ENCODE data around the gene USP54.

DNA sequence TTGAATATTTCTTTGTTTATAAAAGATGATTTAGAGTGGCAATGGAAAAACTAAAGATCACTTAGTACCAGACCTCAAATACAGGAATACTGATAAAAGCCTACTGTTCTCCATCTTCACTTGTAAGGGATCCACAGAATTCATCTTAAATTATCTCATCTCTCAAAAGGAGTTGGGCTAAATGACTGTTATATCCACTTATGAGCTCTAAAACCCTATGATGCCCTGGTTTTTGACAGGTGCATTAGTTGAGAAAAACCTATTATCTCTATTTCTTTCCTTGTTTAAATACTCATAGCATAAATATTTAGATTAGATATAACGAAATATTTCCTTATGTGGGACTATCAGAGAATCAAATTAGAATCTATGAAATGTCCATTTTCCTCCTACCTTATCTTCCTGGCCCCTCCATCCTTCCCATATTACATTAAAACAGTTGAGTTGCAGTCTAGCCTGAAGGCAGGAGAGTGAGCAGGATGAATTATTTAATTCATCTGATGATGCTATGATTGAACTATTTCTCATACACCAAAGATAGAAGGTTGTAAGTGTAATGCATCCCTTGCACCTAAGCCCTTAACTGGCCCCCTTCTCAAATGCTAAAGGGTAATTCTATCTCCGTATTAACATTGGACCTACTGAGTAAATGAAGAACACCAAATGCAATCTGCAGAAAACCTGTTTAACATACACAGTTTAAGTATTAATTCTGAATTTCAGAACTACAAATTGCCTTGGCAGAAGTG is 125.0 kb downstream of the USP54 start:
- TF ChIP-seq TAF1 (IDR thresholded peaks at IDR 0.05; ENCODE audit: low read depth, low read length) (no peak), POLR2A (IDR thresholded peaks at IDR 0.05; ENCODE audit: low read depth, low read length) (no peak), POLR2AphosphoS5 (IDR thresholded peaks at IDR 0.05; ENCODE audit: low read depth, low read length) (no peak)

All from GM12891 (cell line).